Measurements from ENCODE around the gene MOB3B. TPM values are rescaled to one million over a fixed set of nuclear protein-coding genes. Genes with fewer than 3 reads are reported as not detected.

MOB3B gene
- total RNA-seq, 3 donors from 2014 or later: 12.8 to 19.3 (median 13.1) TPM

DNA sequence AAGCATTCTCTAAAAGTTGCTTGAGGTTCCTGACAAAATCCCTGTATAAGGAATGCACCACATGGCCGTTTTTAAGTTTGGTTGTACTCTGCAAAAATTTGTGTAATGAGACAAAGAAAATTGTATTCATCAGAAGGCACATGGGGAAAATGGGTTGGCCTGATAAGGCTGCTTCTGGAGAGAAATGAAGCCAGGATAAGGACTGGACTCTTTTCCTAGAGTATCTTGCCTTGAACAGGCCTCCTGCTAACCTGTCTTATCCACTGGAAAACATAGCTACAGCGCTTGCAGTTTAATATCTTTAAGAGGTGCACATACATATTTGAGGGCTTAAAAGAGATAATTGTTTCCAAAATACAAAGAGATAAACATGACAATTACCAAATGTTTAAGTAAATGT, 46.9 kb downstream of the MOB3B start:
- H3K27ac ChIP-seq: no peak overlapping the region
- TF ChIP-seq POLR2AphosphoS5 (IDR thresholded peaks at IDR 0.05) (no peak), CTCF (IDR thresholded peaks at IDR 0.05) (no peak), POLR2A (IDR thresholded peaks at IDR 0.05) (no peak)

GRCh38 chr9:27478322-27478721, 51.3 kb downstream of the MOB3B start:
- no peak overlapping the region for H3K4me3 ChIP-seq
- H3K27ac ChIP-seq: no peak overlapping the region
- H3K36me3 ChIP-seq: no peaks in the 10 kb centered on the region
- H3K4me1 ChIP-seq: peaks cover 3 to 4% of the 10 kb centered on the region in 2 donors
- DNase-seq (ENCODE audit: low spot score in 2 of 2): no peak
- TF ChIP-seq POLR2A (IDR thresholded peaks at IDR 0.05) (no peak), POLR2AphosphoS5 (IDR thresholded peaks at IDR 0.05) (no peak), CTCF (IDR thresholded peaks at IDR 0.05) (no peak)
- intact Hi-C loops (cut with DNase I; ENCODE audit: low total_unique reads): no loop called here
- peaks cover 0 to 6% of the 10 kb centered on the region in 2 donors for H3K9me3 ChIP-seq
- H3K27me3 ChIP-seq: no peaks in the 10 kb centered on the region

More for the DNA sequence above, 46.9 kb downstream of the MOB3B start:
- H3K4me1 ChIP-seq: no peaks in the 10 kb centered on the region
- H3K4me3 ChIP-seq: no peak overlapping the region
- no peak for DNase-seq (ENCODE audit: low spot score in 2 of 2)
- peaks cover 0 to 6% of the 10 kb centered on the region in 2 donors for H3K9me3 ChIP-seq
- no peaks in the 10 kb centered on the region for H3K27me3 ChIP-seq
- no peaks in the 10 kb centered on the region for H3K36me3 ChIP-seq
- intact Hi-C loops (cut with DNase I; ENCODE audit: low total_unique reads): no loop called here

DNA sequence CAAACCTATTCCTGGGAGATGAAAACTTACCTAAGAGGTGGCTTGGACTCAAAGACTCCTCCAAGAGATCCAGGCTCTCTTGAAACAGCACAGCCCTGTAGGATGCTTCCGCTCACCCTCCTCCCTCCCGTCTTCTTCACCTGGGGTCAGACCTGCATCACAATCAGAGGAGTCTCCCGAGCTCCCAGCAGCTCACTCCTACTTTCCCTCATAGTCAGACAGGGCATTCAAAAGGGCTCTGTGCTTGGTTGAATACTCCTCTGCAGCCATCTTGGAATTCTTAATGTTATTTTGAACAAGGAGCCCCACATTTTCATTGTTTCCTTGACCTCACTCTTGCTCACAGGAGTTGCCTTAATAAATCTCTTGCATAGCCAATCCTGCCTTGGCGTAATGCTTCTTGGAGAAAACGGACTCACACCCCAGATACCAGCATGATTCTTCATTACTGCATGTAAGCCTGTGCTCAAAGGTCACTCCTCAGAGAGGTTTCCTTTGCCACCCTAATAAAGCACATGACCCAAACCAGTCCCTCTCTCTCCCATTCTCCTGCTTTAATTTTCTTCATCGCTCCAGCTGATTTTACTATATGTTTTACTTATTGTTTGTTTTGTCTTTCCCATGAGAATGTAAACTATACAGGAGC, 52.6 kb downstream of the MOB3B start:
- TF ChIP-seq CTCF (IDR thresholded peaks at IDR 0.05): no peak
- Histone ChIP-seq H3K27me3 (no peaks in the 10 kb centered on the region), H3K4me1 (peaks cover 4 to 10% of the 10 kb centered on the region in 2 donors), H3K9me3 (peaks cover 0 to 6% of the 10 kb centered on the region in 2 donors), H3K4me3 (no peak overlapping the region), H3K27ac (no peak overlapping the region), H3K36me3 (no peaks in the 10 kb centered on the region)
- no peak for DNase-seq (ENCODE audit: low spot score in 2 of 2)
- intact Hi-C loops (cut with DNase I; ENCODE audit: low total_unique reads): no loop called here

DNA sequence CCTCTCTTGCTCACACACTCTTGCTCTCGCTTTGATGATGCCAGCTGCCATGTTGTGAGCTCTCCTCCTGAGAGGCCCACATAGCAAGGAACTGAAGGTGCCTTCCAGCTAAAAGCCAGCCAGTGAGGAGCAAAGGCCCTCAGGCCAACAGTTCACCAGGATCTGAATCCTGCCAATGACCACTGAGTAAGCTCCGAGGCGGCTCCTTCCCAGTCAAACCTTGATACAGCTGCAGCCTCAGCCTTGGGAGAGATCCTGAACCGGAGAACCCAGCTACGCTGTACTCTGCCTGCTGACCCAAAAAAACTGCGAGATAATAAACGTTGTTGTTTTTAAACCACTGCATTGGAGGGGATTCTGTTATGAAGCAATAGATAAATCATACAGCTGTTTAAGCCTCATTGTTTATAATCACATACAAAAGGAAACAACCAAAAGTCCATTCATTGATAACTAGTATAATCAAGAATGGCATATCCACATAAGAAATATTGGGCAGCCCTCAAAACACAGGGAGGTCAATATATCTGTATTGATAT, 54.5 kb downstream of the MOB3B start:
- no peaks in the 10 kb centered on the region for H3K36me3 ChIP-seq
- no peak for DNase-seq (ENCODE audit: low spot score in 2 of 2)
- H3K27ac ChIP-seq: peak overlapping the region; percentile 5 to 30
- peaks cover 4 to 10% of the 10 kb centered on the region in 2 donors for H3K4me1 ChIP-seq
- intact Hi-C loops (cut with DNase I; ENCODE audit: low total_unique reads): no loop called here
- TF ChIP-seq POLR2A (IDR thresholded peaks at IDR 0.05): no peak
- no peaks in the 10 kb centered on the region for H3K27me3 ChIP-seq
- H3K9me3 ChIP-seq: peaks cover 0 to 6% of the 10 kb centered on the region in 2 donors
- no peak overlapping the region for H3K4me3 ChIP-seq

DNA sequence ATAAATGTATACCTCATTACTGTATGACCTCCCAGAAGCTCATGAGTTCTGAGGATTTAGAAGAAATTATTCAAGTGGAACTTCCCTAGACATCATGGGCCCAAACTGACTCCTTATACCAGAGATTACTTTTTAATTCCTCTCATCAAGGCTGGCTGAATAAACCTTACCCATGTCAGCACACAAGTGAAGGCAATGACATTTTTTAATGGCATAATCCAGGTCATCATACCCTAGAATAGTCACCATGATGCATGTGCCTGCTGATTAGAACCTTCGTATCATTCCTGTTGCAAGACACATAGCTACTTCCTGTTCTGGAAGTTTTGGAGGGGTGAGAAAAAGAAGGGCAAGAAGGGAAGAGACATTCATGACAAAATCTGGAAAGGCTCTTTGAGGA, 55.3 kb downstream of the MOB3B start:
- TF ChIP-seq CTCF (IDR thresholded peaks at IDR 0.05) (no peak), POLR2AphosphoS5 (IDR thresholded peaks at IDR 0.05) (no peak), POLR2A (IDR thresholded peaks at IDR 0.05) (no peak)
- H3K27me3 ChIP-seq: no peaks in the 10 kb centered on the region
- intact Hi-C loops (cut with DNase I; ENCODE audit: low total_unique reads): no loop called here
- no peak for DNase-seq (ENCODE audit: low spot score in 2 of 2)
- H3K27ac ChIP-seq: peak overlapping the region; percentile 5 to 12
- peaks cover 0 to 6% of the 10 kb centered on the region in 2 donors for H3K9me3 ChIP-seq
- no peak overlapping the region for H3K4me3 ChIP-seq
- peaks cover 4 to 10% of the 10 kb centered on the region in 2 donors for H3K4me1 ChIP-seq
- H3K36me3 ChIP-seq: no peaks in the 10 kb centered on the region
